ENCODE results near the gene CTTNBP2NL.

CTTNBP2NL gene

GRCh38 chr1:112505878-112506277, 109.9 kb downstream of the CTTNBP2NL start:
- DNase-seq (ENCODE audit: low spot score): no peak

DNA sequence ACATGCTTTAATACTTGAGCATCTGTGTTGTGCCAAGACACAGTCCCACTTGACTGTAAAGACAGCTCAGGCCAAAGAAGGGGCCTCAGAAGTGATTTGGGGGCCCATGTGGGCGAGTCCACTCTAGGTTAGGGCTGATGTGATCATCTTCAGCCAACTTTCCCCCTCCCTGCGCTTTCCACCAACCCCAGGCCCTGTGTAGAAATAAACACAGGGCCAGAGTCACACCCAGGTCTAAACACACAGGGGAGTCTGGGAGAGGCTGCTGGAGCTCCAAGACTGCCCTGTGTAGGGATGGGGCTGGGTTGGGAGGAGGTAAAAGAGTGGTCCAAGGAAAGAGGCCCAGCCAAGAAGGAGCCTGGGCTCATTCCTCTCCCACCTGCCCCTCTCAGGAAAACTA, 110.3 kb downstream of the CTTNBP2NL start:
- DNase-seq (ENCODE audit: low spot score): no peak

DNA sequence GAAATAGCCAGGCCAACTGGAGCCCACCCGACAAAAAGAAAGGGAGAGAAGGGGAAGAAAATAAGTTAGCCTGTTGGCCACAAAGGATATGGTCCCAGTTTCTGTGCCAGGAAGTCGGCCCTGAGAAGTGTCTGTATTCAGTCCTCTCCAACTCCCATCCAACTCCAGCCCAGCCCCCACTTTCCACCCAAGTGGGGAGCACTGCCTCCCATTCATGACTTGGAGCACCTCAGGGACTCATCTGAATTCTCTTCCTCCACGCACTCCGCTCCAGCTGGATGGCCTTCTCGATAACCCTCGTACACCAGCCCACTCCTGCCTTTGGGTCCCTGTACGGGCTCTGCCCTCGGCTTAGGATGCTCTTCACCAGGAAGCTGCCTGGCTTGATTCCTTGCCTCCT, 110.7 kb downstream of the CTTNBP2NL start:
- no peak for DNase-seq (ENCODE audit: low spot score)

DNA sequence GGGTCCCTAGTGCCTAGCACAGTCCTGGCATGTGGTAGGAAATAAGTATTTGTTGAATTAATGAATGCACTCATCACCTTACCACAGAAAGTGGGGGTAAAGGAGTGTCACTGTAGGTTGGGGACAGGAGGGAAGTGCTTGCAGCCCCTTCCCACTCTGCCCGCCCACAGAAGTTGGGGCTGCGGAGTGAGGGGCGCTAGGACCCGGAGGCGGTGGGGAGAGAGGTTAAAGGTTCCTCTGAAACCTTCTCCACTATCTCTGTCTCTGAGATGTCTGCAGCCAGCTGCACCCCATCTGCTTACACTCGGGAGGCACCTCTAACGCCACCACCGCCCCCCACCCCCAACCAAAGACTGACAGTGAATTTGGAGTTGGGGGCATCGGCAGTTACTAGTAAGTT, 111.3 kb downstream of the CTTNBP2NL start:
- DNase-seq (ENCODE audit: low spot score): no peak

- DNase-seq (ENCODE audit: low spot score): no peak
Observed at GRCh38 chr1:112507921-112508277, 111.9 kb downstream of the CTTNBP2NL start.

- no peak for DNase-seq (ENCODE audit: low spot score)
Observed at GRCh38 chr1:112508278-112509004, 112.4 kb downstream of the CTTNBP2NL start, which contains the start of gene WNT2B. Gene WNT2B (plus strand): TSS chr1:112508965. CDS start chr1:112509263, 298 bp downstream.

- DNase-seq (ENCODE audit: low spot score): no peak
Observed at GRCh38 chr1:112509005-112509659, 113.1 kb downstream of the CTTNBP2NL start.

DNA sequence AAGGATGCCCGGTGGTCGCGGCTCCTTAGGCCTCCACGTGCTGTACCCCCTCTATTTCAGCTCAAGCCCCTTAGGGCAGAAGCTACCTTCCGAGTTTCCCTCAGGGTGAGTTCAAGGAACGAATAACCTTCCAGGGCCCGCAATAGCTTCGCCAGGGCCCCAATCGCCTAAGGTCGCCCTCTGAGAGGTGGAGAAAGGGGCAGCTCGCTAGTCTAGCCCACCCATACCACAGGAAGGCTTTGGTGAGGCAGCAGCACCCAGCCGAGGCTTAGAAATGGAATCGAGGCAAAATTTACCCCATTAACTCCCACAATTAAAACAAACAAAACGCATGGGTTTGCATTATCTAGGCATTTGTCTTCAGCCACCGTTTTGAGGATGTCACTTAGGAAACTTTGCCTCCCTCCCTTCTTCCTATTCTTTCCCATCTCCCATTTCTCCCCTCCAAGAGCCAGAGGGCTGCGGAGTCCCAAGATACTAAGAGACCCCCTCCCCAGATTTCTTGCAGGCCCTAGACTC, 113.7 kb downstream of the CTTNBP2NL start:
- no peak for DNase-seq (ENCODE audit: low spot score)

DNA sequence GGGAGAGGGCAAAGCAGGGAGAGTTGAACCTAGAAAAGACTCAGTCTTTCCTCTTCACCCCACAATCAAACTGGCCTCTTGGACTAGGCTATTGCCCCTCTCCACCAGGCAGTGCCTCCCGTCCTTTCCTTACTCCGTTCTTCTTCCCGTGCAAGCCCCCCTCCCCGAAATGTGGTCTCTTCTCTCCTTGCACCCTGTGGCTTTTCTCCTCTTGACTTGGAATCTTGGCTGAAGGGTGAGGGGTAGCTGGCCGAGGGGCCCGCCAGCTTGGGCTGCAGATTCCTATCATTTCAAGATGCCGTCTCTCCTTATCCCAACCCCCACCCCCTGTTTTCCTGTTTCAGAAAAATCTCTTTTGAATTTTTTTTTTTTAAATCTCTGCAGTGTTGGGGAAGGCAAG, 114.3 kb downstream of the CTTNBP2NL start:
- DNase-seq (ENCODE audit: low spot score): no peak

Small RNAs within 50 kb of the gene (small RNA-seq; reads per million reads assigned to genes)
- 0 to 0.08 reads per million in 2 experiments for gene RF01210
